Testis (tissue), 3 donors: Measurements from ENCODE around the gene C20orf173. TPM values are rescaled to one million over a fixed set of nuclear protein-coding genes. Genes with fewer than 3 reads are reported as not detected.

Experiments used
- DNase-seq: peaks from one replicate; pipeline ENCODE4 v3.0.0-alpha.2; 2019
- H3K27ac ChIP-seq, 2 donors: fragments of 200-600 bp; sonication (generic); one replicate each; pipeline ENCODE4 v1.5.1; 2019
- H3K27me3 ChIP-seq: fragments of 200-600 bp; sonication (generic); one replicate; pipeline ENCODE4 v1.5.1; 2019
- H3K36me3 ChIP-seq: fragments of 200-600 bp; sonication (generic); one replicate; pipeline ENCODE4 v1.5.1; 2017; ENCODE audit warnings: low read depth; ENCODE audit errors: missing control alignments
- H3K4me1 ChIP-seq: fragments of 200-600 bp; sonication (generic); one replicate; pipeline ENCODE4 v1.5.1; 2019
- H3K4me3 ChIP-seq, 2 donors: fragments of 200-600 bp; sonication (generic); one replicate each; pipeline ENCODE4 v1.5.1; 2017 to 2019
- H3K9me3 ChIP-seq: fragments of 200-600 bp; sonication (generic); one replicate; pipeline ENCODE4 v1.5.1; 2017
- CTCF ChIP-seq, 3 experiments: fragments of 450-650 bp in 2 of 3; fragments of 200-600 bp in 1 of 3; sonication (generic) in 1 of 3; IDR thresholded peaks; one replicate each; pipeline ENCODE4 v1.5.1; 2016 to 2019; ENCODE audit warnings: antibody characterized with exemption in 3 of 3, mild to moderate bottlenecking in 2 of 3, moderate library complexity in 1 of 3
- POLR2A ChIP-seq: fragments of 450-650 bp; IDR thresholded peaks from one replicate; pipeline ENCODE4 v1.6.1; 2017; ENCODE audit warnings: antibody characterized with exemption, mild to moderate bottlenecking, moderate library complexity
- WGBS, 2 donors: methylation state at CpG; one replicate each; pipeline ENCODE4 v1.1.5; 2018; 5-methylcytosine and 5-hydroxymethylcytosine counted together
- intact Hi-C: fragments of 100-400 bp; cut with DNase I; formaldehyde crosslinking; loops from one replicate; pipeline ENCODE4 v1.15.1; 2023; ENCODE audit warnings: low total_unique reads
- polyA plus RNA-seq: library from polyadenylated mRNA; stranded (reverse); fragments of 350-450 nt; fragmentation: Illumina TruSeq; extraction: RNeasy Lipid Tissue Mini Kit (QIAGEN cat#74804); gene quantifications from one replicate; pipeline ENCODE4 v1.2.3, GENCODE V29; 2014; ENCODE audit warnings: low read depth, low replicate concordance; ENCODE audit not compliant: insufficient read depth
- total RNA-seq, 2 donors: library from RNA; depleted of rRNA; stranded (reverse); fragments of >200 nt; gene quantifications; one replicate each; pipeline ENCODE4 v1.2.3, GENCODE V29; 2016

Gene C20orf173
- total and polyA plus RNA-seq, 3 donors from 2014 or later = 8.5 to 47.2 (median 17.3) TPM

GRCh38 chr20:35506179-35506578, 23.3 kb downstream of the C20orf173 start:
- 69 to 79% methylated on average over 3 of the region's 3 CpGs for WGBS, 2 donors
- intact Hi-C loops = no loop called here
- H3K9me3 ChIP-seq = no peaks in the 10 kb centered on the region
- H3K4me3 ChIP-seq = no peak overlapping the region
- TF ChIP-seq CTCF (IDR thresholded peaks at IDR 0.05) (no peak), POLR2A (no peak)
- H3K36me3 ChIP-seq = no peaks in the 10 kb centered on the region
- H3K27me3 ChIP-seq = no peaks in the 10 kb centered on the region
- H3K4me1 ChIP-seq = peaks cover 12% of the 10 kb centered on the region
- DNase-seq = no peak
- H3K27ac ChIP-seq = no peak overlapping the region

DNA sequence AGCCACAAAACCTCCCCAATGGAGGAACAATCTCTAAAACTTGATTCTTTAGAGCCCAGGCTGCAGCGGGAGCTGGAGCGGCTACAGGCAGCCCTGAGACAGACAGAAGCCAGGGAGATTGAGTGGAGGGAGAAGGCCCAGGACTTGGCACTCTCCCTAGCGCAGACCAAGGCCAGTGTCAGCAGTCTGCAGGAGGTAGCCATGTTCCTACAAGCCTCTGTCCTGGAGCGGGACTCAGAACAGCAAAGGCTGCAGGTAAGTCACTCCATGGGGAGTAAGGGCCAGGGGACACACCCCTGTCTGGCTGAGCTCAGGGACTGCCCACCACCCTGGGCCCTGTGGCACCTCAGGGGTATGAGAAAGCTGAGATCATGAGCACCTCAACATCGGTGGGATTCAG, 24.7 kb downstream of the C20orf173 start:
- Histone ChIP-seq H3K9me3 (no peaks in the 10 kb centered on the region), H3K4me3 (no peak overlapping the region), H3K4me1 (peaks cover 12% of the 10 kb centered on the region), H3K27me3 (no peaks in the 10 kb centered on the region), H3K36me3 (no peaks in the 10 kb centered on the region), H3K27ac (no peak overlapping the region)
- intact Hi-C loops = no loop called here
- no peak for DNase-seq
- TF ChIP-seq CTCF (IDR thresholded peaks at IDR 0.05) = no peak
- no peak for TF ChIP-seq POLR2A
- 85 to 100% methylated on average over 4 to 5 of the region's 5 CpGs for WGBS, 2 donors

- no peak overlapping the region for H3K27ac ChIP-seq
- DNase-seq = peak; percentile 63
- no peaks in the 10 kb centered on the region for H3K27me3 ChIP-seq
- H3K4me1 ChIP-seq = peaks cover 12% of the 10 kb centered on the region
- intact Hi-C loops = no loop called here
- no peak overlapping the region for H3K4me3 ChIP-seq
- no peaks in the 10 kb centered on the region for H3K9me3 ChIP-seq
- WGBS, 2 donors = 52 to 71% methylated on average over 11 to 16 of the region's 16 CpGs
- no peak for TF ChIP-seq POLR2A
- TF ChIP-seq CTCF (IDR thresholded peaks at IDR 0.05) = no peak
- no peaks in the 10 kb centered on the region for H3K36me3 ChIP-seq
Observed at GRCh38 chr20:35503841-35504561, 25.5 kb downstream of the C20orf173 start.

- TF ChIP-seq CTCF (IDR thresholded peaks at IDR 0.05) = no peak
- TF ChIP-seq POLR2A = no peak
- WGBS, 2 donors = 25 to 48% methylated on average over 10 of the region's 10 CpGs
- DNase-seq = peak; percentile 43
- no peak overlapping the region for H3K27ac ChIP-seq
- intact Hi-C loops = no loop called here
- no peaks in the 10 kb centered on the region for H3K27me3 ChIP-seq
- no peaks in the 10 kb centered on the region for H3K36me3 ChIP-seq
- no peaks in the 10 kb centered on the region for H3K9me3 ChIP-seq
- H3K4me1 ChIP-seq = peaks cover 12% of the 10 kb centered on the region
- no peak overlapping the region for H3K4me3 ChIP-seq
Observed at GRCh38 chr20:35503281-35503680, 26.2 kb downstream of the C20orf173 start.

DNA sequence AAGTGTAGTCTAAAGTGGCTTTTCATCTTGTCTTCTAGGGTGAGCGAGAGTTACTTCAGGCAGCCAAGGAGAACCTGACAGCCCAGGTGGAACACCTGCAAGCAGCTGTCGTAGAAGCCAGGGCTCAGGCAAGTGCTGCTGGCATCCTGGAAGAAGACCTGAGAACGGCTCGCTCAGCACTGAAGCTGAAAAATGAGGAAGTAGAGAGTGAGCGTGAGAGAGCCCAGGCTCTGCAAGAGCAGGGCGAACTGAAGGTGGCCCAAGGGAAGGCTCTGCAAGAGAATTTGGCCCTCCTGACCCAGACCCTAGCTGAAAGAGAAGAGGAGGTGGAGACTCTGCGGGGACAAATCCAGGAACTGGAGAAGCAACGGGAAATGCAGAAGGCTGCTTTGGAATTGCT, 27.1 kb downstream of the C20orf173 start:
- H3K27me3 ChIP-seq = no peaks in the 10 kb centered on the region
- H3K9me3 ChIP-seq = no peaks in the 10 kb centered on the region
- intact Hi-C loops = no loop called here
- H3K36me3 ChIP-seq = no peaks in the 10 kb centered on the region
- H3K4me1 ChIP-seq = peaks cover 14% of the 10 kb centered on the region
- WGBS, 2 donors = 86 to 95% methylated on average over 8 of the region's 8 CpGs
- H3K4me3 ChIP-seq = no peak overlapping the region
- TF ChIP-seq CTCF (IDR thresholded peaks at IDR 0.05) (no peak), POLR2A (no peak)
- DNase-seq = no peak
- H3K27ac ChIP-seq = no peak overlapping the region
